DOHH2 (cell line): Measurements from ENCODE around the gene MBLAC1.

Experiments used
- H3F3A ChIP-seq: fragments of 200-600 bp; sonication (generic), shearing (Covaris generic); 2 replicates; pipeline ENCODE4 v1.6.0; 2016; ENCODE audit warnings: antibody characterized with exemption, mild to moderate bottlenecking; ENCODE audit not compliant: control insufficient read depth, insufficient read depth
- H3K27ac ChIP-seq: fragments of 200-600 bp; sonication (generic); 2 replicates; pipeline ENCODE4 v1.5.1; 2014; ENCODE audit warnings: low read depth, mild to moderate bottlenecking, low read length, moderate library complexity
- H3K27me3 ChIP-seq: fragments of 200-600 bp; sonication (generic); 2 replicates; pipeline ENCODE4 v1.6.1; 2014; ENCODE audit warnings: mild to moderate bottlenecking, low read length, mixed read lengths; ENCODE audit not compliant: control insufficient read depth
- H3K36me3 ChIP-seq: fragments of 200-600 bp; sonication (generic); 2 replicates; pipeline ENCODE4 v1.6.1; 2014; ENCODE audit warnings: mild to moderate bottlenecking, low read length, moderate library complexity, mixed read lengths; ENCODE audit not compliant: control insufficient read depth
- H3K4me1 ChIP-seq: fragments of 200-600 bp; sonication (generic); 2 replicates; pipeline ENCODE4 v1.6.1; 2014; ENCODE audit warnings: mild to moderate bottlenecking, low read length, mixed read lengths; ENCODE audit not compliant: control insufficient read depth
- H3K4me2 ChIP-seq: fragments of 200-600 bp; sonication (generic); 2 replicates; pipeline ENCODE4 v1.6.0; 2014; ENCODE audit warnings: mild to moderate bottlenecking, low read length, moderate library complexity
- H3K4me3 ChIP-seq: fragments of 200-600 bp; sonication (generic); 2 replicates; pipeline ENCODE4 v1.5.1; 2014; ENCODE audit warnings: mild to moderate bottlenecking, low read length, mixed read lengths
- H3K79me2 ChIP-seq: fragments of 200-600 bp; sonication (generic); 2 replicates; pipeline ENCODE4 v1.6.1; 2014; ENCODE audit warnings: mild to moderate bottlenecking, low read length, mixed read lengths; ENCODE audit not compliant: control insufficient read depth
- H3K9me2 ChIP-seq: fragments of 200-600 bp; sonication (generic); replicated peaks from 2 replicates; pipeline ENCODE4 v1.6.1; 2014; ENCODE audit warnings: mild to moderate bottlenecking, low read length, mixed read lengths; ENCODE audit not compliant: control insufficient read depth
- H3K9me3 ChIP-seq: fragments of 200-600 bp; sonication (generic); 2 replicates; pipeline ENCODE4 v1.6.1; 2014; ENCODE audit warnings: antibody characterized with exemption, low read length, mixed read lengths; ENCODE audit not compliant: control insufficient read depth, insufficient read depth
- H4K20me1 ChIP-seq: fragments of 200-600 bp; sonication (generic); 2 replicates; pipeline ENCODE4 v1.6.0; 2014; ENCODE audit warnings: low read depth, mild to moderate bottlenecking, antibody characterized with exemption, low read length, moderate library complexity; ENCODE audit not compliant: control insufficient read depth, insufficient read depth
- CTCF ChIP-seq: fragments of 200-600 bp; sonication (generic); IDR thresholded peaks from one replicate; pipeline ENCODE4 v1.5.1; 2014; ENCODE audit warnings: antibody characterized with exemption, mild to moderate bottlenecking, low read depth, low read length; ENCODE audit not compliant: poor library complexity, severe bottlenecking
- EZH2phosphoT487 ChIP-seq: fragments of 200-600 bp; sonication (generic); IDR thresholded peaks from 2 replicates; pipeline ENCODE4 v1.6.1; 2017; ENCODE audit warnings: borderline replicate concordance, mild to moderate bottlenecking, antibody characterized with exemption, low read length, moderate library complexity, mixed read lengths

Gene MBLAC1

GRCh38 chr7:100085515-100085914, 41.3 kb upstream of the MBLAC1 start:
- Histone ChIP-seq H3K4me3 (no peak overlapping the region), H3K27me3 (peaks cover 7% of the 10 kb centered on the region; the same call in 1 of the 2 replicates), H3K4me1 (peaks cover 41% of the 10 kb centered on the region), H4K20me1 (no peaks in the 10 kb centered on the region), H3K36me3 (peaks cover 11% of the 10 kb centered on the region), H3F3A (peaks cover 27% of the 10 kb centered on the region), H3K79me2 (peaks cover 35% of the 10 kb centered on the region), H3K9me3 (no peaks in the 10 kb centered on the region), H3K27ac (no peak overlapping the region), H3K9me2 (no peaks in the 10 kb centered on the region), H3K4me2 (no peak overlapping the region)
- TF ChIP-seq CTCF (no peak), EZH2phosphoT487 (no peak)

GRCh38 chr7:100087055-100087750, 39.6 kb upstream of the MBLAC1 start:
- no peaks in the 10 kb centered on the region for H3K9me2 ChIP-seq
- H4K20me1 ChIP-seq: no peaks in the 10 kb centered on the region
- H3K79me2 ChIP-seq: peaks cover 25% of the 10 kb centered on the region
- H3K4me3 ChIP-seq: no peak overlapping the region
- H3K4me1 ChIP-seq: peaks cover 39% of the 10 kb centered on the region
- peaks cover 44% of the 10 kb centered on the region for H3F3A ChIP-seq
- H3K36me3 ChIP-seq: peaks cover 28% of the 10 kb centered on the region
- TF ChIP-seq EZH2phosphoT487: no peak
- TF ChIP-seq CTCF: no peak
- H3K9me3 ChIP-seq: no peaks in the 10 kb centered on the region
- peaks cover 7% of the 10 kb centered on the region; the same call in 1 of the 2 replicates for H3K27me3 ChIP-seq
- H3K27ac ChIP-seq: no peak overlapping the region
- H3K4me2 ChIP-seq: no peak overlapping the region

GRCh38 chr7:100088095-100088620, 38.6 kb upstream of the MBLAC1 start:
- Histone ChIP-seq H3K27ac (peak overlapping the region; percentile 66), H3K36me3 (peaks cover 37% of the 10 kb centered on the region), H3F3A (peaks cover 49% of the 10 kb centered on the region), H3K4me2 (peak overlapping the region; percentile 97), H3K9me3 (no peaks in the 10 kb centered on the region), H3K4me1 (peaks cover 30% of the 10 kb centered on the region), H3K27me3 (peaks cover 7% of the 10 kb centered on the region; the same call in 1 of the 2 replicates), H3K4me3 (peak overlapping the region; percentile 82), H4K20me1 (no peaks in the 10 kb centered on the region), H3K9me2 (no peaks in the 10 kb centered on the region), H3K79me2 (peaks cover 25% of the 10 kb centered on the region)
- TF ChIP-seq EZH2phosphoT487: no peak
- TF ChIP-seq CTCF: no peak
